CD4-positive, alpha-beta T cell treated with Interleukin-17A for 4 hours (primary cell): ENCODE measurements around the gene ZNF222.
A peak's percentile ranks its signal among the peaks of the same experiment; 100 is the strongest.

ENCODE experiments used
- DNase-seq: peaks from one replicate; pipeline ENCODE4 v3.0.0-alpha.2; 2020; ENCODE audit warnings: mixed read lengths

ZNF222 gene

GRCh38 chr19:44025217-44025936 is at the start of gene ZNF222:
Gene ZNF222, plus strand, starts transcription at chr19:44025379. Its CDS starts 58 bp downstream, at chr19:44025437.
- peak; percentile 88 for DNase-seq

- no peak for DNase-seq
Measured at GRCh38 chr19:43976732-43977131, 48.4 kb upstream of the ZNF222 start.

- DNase-seq, result no peak
Measured at GRCh38 chr19:43983544-43983911, 41.7 kb upstream of the ZNF222 start.

GRCh38 chr19:43983912-43984686 is 41.1 kb upstream of the ZNF222 start, which contains the start of gene ZNF155:
Gene ZNF155, plus strand, starts transcription at chr19:43984188. Its CDS starts 4,356 bp downstream, at chr19:43988544.
- peak; percentile 79 for DNase-seq

- DNase-seq, result no peak
Measured at GRCh38 chr19:43984687-43985000, 40.5 kb upstream of the ZNF222 start.

- DNase-seq, result no peak
Measured at GRCh38 chr19:43997631-43998290, 27.4 kb upstream of the ZNF222 start.

GRCh38 chr19:44002212-44002565 is 23.0 kb upstream of the ZNF222 start:
- DNase-seq, result no peak

GRCh38 chr19:44002566-44003460 is 22.4 kb upstream of the ZNF222 start, which contains the start of gene ZNF230:
Gene ZNF230, plus strand, starts transcription at chr19:44002957. Its CDS starts 4,122 bp downstream, at chr19:44007079.
- peak; percentile 86 for DNase-seq

- DNase-seq, result no peak
Measured at GRCh38 chr19:44003461-44004009, 21.6 kb upstream of the ZNF222 start.

- no peak for DNase-seq
Measured at GRCh38 chr19:44005973-44006372, 19.2 kb upstream of the ZNF222 start.

GRCh38 chr19:44007473-44007872 is 17.7 kb upstream of the ZNF222 start:
- DNase-seq, result no peak

GRCh38 chr19:44010468-44010867 is 14.7 kb upstream of the ZNF222 start:
- no peak for DNase-seq

- no peak for DNase-seq
Measured at GRCh38 chr19:44019498-44019897, 5.7 kb upstream of the ZNF222 start.

- DNase-seq, result no peak
Measured at GRCh38 chr19:44021221-44021620, 4.0 kb upstream of the ZNF222 start.

GRCh38 chr19:44024900-44025216 is 321 bp upstream of the ZNF222 start:
- DNase-seq, result no peak

- DNase-seq, result no peak
Measured at GRCh38 chr19:44026622-44027021, 1.4 kb downstream of the ZNF222 start.

- DNase-seq, result no peak
Measured at GRCh38 chr19:44032001-44032610, 6.9 kb downstream of the ZNF222 start.

GRCh38 chr19:44042147-44042546 is 17.0 kb downstream of the ZNF222 start:
- DNase-seq, result no peak

GRCh38 chr19:44050740-44051649 is 25.8 kb downstream of the ZNF222 start:
- DNase-seq, result peak; percentile 45

GRCh38 chr19:44051650-44052402 is 26.6 kb downstream of the ZNF222 start, which contains the start of gene ZNF223:
Gene ZNF223, plus strand, starts transcription at chr19:44052036. Its CDS starts 3,141 bp downstream, at chr19:44055177.
- DNase-seq, result peak; percentile 87
